ENCODE data around the gene SMC1B. TPM values are rescaled to one million over a fixed set of nuclear protein-coding genes. Genes with fewer than 3 reads are reported as not detected.

Gene SMC1B
- total RNA-seq, 1 donor from 2014 or later = not detected

GRCh38 chr22:45458532-45458931 lies 45.1 kb upstream of the SMC1B start:
- Mint-ChIP-seq H3K36me3 (no peaks in the 10 kb centered on the region), H3K27me3 (ENCODE audit: low read depth) (no peaks in the 10 kb centered on the region), H3K4me3 (no peak overlapping the region), H3K27ac (no peak overlapping the region), H3K4me1 (peaks cover 29% of the 10 kb centered on the region), H3K9me3 (no peaks in the 10 kb centered on the region)
- DNase-seq (ENCODE audit: low spot score in 2 of 2, unreplicated experiment in 2 of 2) = no peak
- no peak for TF ChIP-seq CTCF (IDR thresholded peaks at IDR 0.05; ENCODE audit: unreplicated experiment)

GRCh38 chr22:45456811-45457210 lies 43.4 kb upstream of the SMC1B start:
- no peaks in the 10 kb centered on the region for H3K9me3 Mint-ChIP-seq
- no peak overlapping the region for H3K4me3 Mint-ChIP-seq
- no peak for TF ChIP-seq CTCF (IDR thresholded peaks at IDR 0.05; ENCODE audit: unreplicated experiment)
- no peak overlapping the region for H3K27ac Mint-ChIP-seq
- H3K4me1 Mint-ChIP-seq = peaks cover 47% of the 10 kb centered on the region
- DNase-seq (ENCODE audit: low spot score in 2 of 2, unreplicated experiment in 2 of 2) = no peak
- H3K36me3 Mint-ChIP-seq = no peaks in the 10 kb centered on the region
- no peaks in the 10 kb centered on the region for H3K27me3 Mint-ChIP-seq (ENCODE audit: low read depth)

- no peaks in the 10 kb centered on the region for H3K27me3 Mint-ChIP-seq (ENCODE audit: low read depth)
- peaks cover 52% of the 10 kb centered on the region for H3K4me1 Mint-ChIP-seq
- no peaks in the 10 kb centered on the region for H3K9me3 Mint-ChIP-seq
- no peaks in the 10 kb centered on the region for H3K36me3 Mint-ChIP-seq
- no peak for DNase-seq (ENCODE audit: low spot score in 2 of 2, unreplicated experiment in 2 of 2)
- no peak overlapping the region for H3K4me3 Mint-ChIP-seq
- H3K27ac Mint-ChIP-seq = peak overlapping the region; percentile 66
- no peak for TF ChIP-seq CTCF (IDR thresholded peaks at IDR 0.05; ENCODE audit: unreplicated experiment)
Measured at GRCh38 chr22:45455621-45456020, 42.2 kb upstream of the SMC1B start.

GRCh38 chr22:45455212-45455611 lies 41.8 kb upstream of the SMC1B start:
- no peak for TF ChIP-seq CTCF (IDR thresholded peaks at IDR 0.05; ENCODE audit: unreplicated experiment)
- Mint-ChIP-seq H3K4me1 (peaks cover 50% of the 10 kb centered on the region), H3K4me3 (peak overlapping the region; percentile 7), H3K9me3 (no peaks in the 10 kb centered on the region), H3K27me3 (ENCODE audit: low read depth) (no peaks in the 10 kb centered on the region), H3K27ac (peak overlapping the region; percentile 66), H3K36me3 (no peaks in the 10 kb centered on the region)
- no peak for DNase-seq (ENCODE audit: low spot score in 2 of 2, unreplicated experiment in 2 of 2)

- Mint-ChIP-seq H3K27ac (no peak overlapping the region), H3K4me3 (no peak overlapping the region), H3K9me3 (no peaks in the 10 kb centered on the region), H3K36me3 (no peaks in the 10 kb centered on the region), H3K4me1 (peaks cover 50% of the 10 kb centered on the region), H3K27me3 (ENCODE audit: low read depth) (no peaks in the 10 kb centered on the region)
- DNase-seq (ENCODE audit: low spot score in 2 of 2, unreplicated experiment in 2 of 2) = no peak
- no peak for TF ChIP-seq CTCF (IDR thresholded peaks at IDR 0.05; ENCODE audit: unreplicated experiment)
Measured at GRCh38 chr22:45454275-45454674, 40.9 kb upstream of the SMC1B start.

GRCh38 chr22:45453764-45454163 lies 40.4 kb upstream of the SMC1B start:
- TF ChIP-seq CTCF (IDR thresholded peaks at IDR 0.05; ENCODE audit: unreplicated experiment) = no peak
- Mint-ChIP-seq H3K27ac (peak overlapping the region; percentile 34), H3K4me3 (no peak overlapping the region), H3K36me3 (no peaks in the 10 kb centered on the region), H3K9me3 (no peaks in the 10 kb centered on the region), H3K4me1 (peaks cover 50% of the 10 kb centered on the region), H3K27me3 (ENCODE audit: low read depth) (no peaks in the 10 kb centered on the region)
- no peak for DNase-seq (ENCODE audit: low spot score in 2 of 2, unreplicated experiment in 2 of 2)

Data from mesothelial cell of epicardium (in vitro differentiated cells).